HG03045 (cell line): Measurements from ENCODE around the gene RGSL1.
A peak's percentile ranks its signal among the peaks of the same experiment; 100 is the strongest.

Experiments
- ATAC-seq: cut with Tn5 transposase; IDR thresholded peaks from one replicate; pipeline ENCODE4 v1.9.1; 2021; ENCODE audit warnings: mild to moderate bottlenecking, moderate library complexity; ENCODE audit not compliant: unreplicated experiment

RGSL1 gene

DNA sequence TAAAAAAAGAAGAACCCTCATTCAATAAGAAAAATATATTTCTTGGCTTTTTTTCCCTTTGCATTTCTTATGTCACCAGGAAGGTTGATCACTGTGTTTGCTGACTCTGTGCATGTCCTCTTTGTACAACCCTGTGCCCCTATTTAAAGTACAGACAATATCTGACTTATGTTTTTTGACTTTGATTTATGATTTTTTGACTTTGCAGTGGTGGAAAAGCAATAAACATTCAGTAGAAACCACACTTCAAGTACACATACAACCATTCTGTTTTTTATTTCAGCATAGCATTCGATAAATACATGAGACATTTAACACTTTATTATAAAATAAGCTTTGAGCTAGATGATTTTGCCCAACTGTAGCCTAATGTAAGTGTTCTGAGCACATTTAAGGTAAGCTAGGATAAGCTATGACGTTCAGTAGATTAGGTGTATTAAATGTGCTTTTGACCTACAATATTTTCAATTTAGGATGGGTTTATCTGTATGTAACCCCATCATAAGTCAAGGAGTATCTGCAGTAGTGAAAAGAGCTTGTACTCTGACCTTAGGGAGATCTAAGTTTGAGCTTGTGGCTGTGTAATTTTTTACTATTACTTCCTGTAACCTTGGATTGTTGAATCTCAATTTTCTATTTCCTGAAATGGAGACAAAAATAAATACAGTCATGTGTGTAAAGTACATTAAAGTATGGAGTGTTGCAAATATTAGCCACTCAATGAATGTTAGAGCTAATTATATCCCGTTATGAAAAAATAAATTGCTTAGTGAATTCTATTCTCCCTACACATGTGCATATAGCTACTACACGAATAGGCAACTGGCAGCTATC is 137.9 kb downstream of the RGSL1 start:
- ATAC-seq: peak; percentile 22

DNA sequence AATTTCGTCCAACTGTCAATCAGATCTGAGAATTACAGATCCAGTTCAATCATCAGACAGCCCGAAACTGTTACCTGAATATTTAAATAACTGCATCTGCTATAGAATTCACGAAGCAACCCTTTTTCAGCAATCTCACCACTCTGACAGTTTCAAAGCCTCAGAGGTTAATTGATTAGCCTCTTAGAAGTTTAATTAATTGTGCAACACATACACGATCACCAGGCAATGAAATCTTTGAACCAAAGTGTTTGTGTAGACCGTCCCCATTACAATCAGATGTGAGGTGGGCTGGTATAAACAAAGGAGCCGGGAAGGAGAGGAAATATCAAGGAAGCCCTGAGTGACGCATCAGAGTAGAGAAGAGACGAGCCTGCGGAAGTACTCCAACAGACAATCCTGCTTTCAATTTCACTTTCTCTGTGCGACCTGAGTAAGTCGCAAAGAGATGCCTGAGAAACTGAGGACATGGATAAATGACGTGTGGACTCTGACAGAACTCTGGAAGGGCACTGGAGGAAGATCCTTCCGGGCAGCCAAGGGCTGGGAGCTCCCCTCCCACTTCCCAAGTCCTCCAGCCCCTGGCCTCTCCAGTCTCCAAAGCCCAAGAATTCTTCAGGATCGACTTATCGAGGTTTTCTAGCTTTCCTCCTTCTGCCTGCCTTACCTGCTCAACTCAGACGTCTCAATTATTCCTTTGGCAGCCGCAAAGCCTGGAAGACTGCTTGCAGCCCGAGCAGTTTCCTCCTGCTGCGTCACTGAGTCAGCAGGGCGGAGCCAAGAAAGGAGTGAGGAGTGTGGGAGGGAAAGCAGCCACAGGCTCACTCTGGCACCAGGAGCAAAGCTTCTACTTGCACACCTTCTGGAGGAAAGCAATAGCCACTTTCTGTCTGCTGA is 138.8 kb downstream of the RGSL1 start, which contains the start of gene RNASEL:
TSS of gene RNASEL (minus strand) at position 757 of the 897 bp plus-strand sequence. CDS start 2,450 bp downstream, outside the sequence.
- ATAC-seq: peak; percentile 77

DNA sequence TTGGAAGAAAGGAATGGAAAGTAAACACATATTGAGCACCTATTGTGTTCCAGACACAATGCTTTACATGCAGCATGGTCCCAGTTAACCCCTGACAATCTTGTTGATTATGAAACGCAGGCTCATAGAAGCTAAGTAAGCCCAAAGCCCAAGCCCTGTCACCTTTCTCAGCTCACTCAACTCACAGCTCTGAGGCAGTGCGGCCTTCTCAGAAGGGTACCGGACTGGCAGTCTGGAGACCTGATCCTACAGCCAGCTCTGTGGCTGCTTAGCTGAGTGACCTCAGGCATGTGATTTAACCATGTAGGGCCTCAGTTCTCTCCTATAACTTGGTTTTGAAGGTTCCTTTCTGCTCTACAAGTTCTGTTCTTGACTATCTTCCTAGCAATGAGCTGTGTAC is 139.6 kb downstream of the RGSL1 start:
- ATAC-seq: no peak

DNA sequence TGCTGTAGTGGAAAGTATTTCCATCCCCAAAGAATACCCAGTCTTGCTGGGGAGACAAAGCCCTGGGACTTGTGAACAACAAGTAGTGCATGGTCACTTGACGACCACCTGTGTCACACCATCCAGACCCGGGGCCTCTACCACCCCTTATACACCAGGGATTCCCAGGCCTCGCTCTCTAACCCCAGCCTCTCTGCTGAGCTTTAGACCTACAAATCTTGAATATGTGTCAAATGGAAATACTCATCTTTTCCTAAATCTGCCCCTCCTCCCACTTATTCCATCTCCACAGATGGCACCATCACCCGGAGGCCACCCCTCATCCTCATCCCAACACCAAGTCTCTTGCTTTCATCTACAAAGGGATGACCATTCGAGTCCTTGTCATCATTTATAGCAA is 140.0 kb downstream of the RGSL1 start:
- no peak for ATAC-seq

DNA sequence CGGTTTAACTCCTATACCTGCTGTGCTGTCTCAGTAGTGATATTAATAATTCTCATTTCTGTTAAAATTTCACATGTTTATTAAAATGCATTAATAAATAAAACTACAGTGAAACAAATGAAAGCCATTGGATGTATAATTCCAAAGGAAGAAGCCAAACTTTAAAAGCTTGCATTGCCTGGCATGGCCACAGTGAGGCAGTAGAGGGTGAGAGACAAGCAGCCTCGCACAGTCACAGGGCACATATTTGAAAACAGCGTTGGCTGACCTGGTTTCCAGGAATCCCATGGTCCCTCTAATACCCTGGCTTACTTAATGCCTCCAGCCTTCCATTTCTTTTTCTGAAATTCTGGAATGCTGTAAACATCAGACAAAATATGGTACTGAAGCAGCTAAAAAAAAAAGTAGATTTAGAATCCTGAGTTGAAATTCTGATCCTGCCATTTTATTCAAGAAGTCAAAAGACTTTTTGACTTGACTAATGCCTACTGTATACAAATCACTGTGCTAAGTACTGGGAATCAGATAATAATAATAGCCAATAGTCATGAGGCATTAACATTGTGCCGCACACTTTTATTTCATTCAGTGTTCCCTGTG is 145.8 kb downstream of the RGSL1 start:
- no peak for ATAC-seq

DNA sequence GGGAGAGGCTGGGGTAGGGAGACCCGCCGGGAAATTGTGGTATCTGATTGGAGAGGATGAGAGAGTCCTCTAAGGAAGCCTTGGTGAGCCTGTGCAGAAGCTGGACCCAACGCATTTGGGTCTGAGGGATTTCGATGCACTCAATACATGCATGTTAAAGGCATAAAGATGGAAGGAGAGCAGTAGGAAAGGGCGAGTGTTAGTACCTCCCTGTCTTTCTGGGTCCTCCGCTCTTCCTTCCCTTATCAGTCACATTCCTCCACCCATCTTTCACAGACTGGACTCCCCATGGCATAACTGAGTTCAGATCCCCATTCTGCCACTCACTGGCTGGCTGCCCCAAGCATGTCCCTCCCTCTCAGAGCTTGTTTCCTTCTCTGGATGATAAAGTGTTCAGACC is 147.0 kb downstream of the RGSL1 start:
- ATAC-seq: no peak

DNA sequence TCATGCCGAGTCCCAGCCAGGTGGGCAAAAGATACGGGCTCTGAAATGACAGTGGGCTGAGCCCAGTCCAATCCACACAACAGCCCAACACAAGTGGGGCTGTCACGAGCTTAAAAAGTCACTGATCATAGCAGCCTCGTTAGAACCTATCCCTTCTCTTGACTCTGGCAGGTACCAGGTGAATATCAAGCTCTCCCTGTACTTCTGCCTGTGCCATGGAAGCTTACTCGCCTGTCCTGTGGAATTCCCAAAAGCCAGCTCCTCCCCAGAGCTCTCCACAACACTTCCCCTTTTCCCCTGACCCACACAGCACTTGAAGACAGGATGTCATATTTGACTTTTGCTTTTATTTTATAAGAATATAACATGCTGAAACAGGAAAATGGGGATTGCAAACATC is 148.3 kb downstream of the RGSL1 start:
- no peak for ATAC-seq

DNA sequence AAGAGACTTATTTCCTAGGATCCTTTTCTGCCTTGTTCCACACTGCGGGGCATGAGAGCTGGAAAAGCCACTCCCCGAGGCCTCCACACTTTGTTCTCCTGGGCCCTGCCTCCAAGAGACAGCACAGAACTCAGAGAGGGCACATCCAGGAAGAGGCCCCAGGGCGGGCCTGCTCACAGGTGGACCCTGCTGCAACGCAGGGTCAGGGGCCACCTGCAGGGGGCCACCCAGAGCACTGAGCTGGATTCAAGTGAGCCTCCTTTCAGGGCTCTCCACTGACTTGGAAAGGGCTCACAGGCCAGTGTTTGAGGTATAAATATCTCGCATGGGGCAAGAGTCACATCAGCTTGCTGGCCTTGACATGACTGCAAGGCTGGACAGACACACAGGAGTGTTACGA is 149.4 kb downstream of the RGSL1 start:
- ATAC-seq: no peak

DNA sequence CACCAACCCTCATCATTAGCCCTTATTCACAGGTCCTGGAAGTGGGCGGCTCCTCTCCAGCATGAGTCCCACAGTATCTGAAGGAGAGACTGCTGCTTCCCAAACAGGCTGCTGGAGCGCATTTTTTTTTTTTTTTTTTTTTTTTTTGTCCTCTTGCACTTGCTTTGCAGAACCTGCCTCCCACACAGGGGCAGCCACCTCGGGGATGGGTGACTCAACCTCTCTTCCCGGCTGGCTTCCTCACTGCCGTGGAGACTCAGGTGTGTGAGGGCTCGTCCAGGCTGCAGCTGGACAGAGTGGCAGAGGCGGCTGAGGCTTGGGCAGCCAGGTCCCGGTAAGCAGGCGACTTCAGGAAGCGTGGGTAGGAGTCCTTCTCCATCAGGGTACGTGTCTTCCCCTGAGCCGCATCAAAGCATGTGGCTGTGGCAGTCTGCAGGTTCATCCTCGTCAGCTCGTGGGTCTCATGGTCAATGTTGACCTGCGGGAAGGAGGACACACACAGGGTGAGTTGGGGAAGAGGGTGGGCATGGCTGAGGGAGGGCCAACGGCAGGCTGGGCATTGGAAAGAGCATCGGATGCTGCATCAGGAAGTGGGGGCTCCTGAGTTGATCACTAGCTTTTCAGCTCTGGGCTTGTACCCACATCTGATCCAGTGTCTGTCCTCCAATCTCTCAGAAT is 150.2 kb downstream of the RGSL1 start:
- ATAC-seq: no peak

DNA sequence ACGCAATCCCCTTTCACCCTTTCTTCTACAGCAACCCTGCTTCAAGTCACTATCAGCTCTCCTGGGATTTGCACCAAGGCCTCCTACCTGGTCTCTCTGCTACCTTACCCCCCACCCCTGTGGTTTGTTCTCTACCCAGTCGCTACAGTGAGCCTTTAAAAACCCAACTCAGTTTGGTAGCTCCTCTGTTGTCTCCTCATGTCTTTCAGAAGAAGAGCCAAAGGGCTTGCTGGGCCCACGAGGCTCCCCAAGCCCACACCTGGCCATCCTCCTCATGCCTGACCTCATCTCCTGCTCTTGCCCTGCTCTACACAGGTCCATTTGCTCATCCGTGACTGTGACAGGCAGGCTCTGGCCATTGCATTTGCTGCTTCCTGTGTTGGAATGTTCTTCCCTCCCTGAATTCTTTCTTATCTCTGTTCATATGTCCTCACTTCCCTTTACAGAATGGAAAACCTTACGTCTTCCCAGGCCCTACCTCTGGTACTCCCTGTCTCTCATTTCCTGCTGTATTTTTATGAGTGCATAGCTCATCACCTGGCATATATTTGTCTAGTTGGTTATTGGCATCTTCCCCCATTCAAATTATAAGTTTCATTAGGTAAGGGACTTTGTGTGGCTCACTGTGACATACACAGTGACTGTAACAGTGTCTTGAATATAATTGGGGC is 150.9 kb downstream of the RGSL1 start:
- no peak for ATAC-seq

DNA sequence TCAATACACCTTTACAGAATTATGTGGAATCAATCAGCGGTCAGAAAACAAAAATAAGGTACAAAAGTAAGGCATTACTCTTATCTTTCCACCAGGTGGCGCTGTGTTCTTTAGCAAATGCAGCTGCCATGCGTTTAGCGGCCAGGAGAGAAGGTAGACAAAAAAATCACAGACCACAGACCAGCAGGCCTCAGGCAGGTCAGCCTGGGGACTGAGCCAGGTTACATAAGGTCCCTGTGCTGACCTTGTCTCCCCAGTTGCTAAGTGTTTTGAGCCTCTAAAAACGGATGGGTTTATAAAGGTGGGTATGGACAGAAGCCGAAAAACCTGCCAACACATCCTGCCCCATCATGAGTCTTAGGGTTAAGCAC is 151.5 kb downstream of the RGSL1 start:
- no peak for ATAC-seq

DNA sequence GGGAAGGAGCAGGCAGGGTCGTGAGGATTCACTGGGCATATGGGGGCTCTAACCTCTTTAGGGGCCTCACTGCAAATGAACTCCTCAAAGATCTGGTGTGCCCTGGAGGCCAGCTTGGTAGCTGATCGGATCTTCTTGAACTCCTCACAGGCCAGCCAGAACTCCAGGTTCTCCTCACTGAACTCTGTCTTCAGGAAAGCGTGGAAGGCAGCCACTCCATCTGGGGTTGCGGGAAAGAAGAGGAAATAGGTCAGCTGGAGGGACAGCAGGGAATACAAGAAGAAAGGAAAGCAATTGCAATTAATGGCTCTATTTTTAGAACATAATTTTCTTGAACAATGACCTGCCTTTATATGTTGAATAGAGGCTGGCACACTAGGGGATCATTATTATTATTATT is 152.0 kb downstream of the RGSL1 start:
- no peak for ATAC-seq

DNA sequence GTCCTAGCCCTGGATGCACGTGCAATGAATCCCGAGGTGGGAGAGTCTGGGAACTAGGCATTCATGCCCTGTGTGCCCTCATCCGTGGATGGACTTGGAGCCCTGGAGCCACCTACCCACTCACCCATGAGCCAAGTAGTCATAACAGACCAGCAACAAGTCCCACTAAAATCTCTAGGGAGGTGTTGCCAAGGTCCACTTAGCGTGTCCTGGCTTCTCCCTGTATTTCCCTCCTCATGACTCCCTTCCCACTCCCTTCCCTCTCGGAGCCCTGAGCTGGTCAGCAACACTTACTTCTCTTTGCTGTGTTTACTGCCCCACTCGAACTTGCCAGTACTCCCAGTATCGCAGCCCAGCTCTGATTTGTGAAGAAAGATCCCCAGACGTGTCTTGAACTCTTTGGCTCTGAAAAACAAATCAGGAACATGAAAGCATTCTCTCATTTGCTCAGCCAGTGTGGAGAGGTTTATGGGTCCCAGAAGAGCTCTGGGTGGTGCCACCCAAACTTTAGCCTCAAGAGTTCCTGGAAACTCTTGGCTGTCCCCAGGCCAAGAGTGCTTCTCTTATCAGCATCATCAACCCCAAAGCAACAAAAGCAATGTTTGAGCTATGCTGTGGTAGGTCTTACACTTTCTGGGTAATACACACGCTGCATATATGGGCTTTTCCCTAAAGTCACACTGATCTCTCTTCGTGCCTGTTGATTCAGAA is 153.1 kb downstream of the RGSL1 start:
- no peak for ATAC-seq

DNA sequence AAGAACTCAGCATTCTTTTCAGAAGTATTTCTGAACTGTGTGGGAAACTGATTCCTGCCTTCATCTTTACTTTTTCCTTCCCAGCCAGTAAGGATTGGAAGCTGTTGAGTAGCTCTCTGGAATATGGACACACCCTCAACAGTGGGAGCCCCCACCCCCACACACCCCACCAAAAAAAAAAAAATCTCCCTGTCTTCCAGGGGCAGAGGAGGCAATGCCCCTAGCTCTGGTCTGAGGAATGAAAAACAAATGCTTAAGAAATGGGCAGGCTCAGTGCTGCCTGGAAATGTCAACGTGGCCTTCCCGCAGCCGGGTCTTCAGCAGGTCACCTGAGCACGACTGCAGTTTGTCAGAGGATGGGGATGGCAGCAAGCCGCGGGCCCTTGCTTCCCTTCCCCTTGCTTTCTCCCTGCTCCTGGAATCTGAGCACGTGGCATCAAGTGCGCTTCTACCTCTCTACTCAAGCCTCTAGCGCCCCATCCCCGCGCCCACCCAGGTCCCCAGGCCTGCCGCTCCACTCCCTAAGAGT is 153.8 kb downstream of the RGSL1 start:
- ATAC-seq: peak; percentile 14

DNA sequence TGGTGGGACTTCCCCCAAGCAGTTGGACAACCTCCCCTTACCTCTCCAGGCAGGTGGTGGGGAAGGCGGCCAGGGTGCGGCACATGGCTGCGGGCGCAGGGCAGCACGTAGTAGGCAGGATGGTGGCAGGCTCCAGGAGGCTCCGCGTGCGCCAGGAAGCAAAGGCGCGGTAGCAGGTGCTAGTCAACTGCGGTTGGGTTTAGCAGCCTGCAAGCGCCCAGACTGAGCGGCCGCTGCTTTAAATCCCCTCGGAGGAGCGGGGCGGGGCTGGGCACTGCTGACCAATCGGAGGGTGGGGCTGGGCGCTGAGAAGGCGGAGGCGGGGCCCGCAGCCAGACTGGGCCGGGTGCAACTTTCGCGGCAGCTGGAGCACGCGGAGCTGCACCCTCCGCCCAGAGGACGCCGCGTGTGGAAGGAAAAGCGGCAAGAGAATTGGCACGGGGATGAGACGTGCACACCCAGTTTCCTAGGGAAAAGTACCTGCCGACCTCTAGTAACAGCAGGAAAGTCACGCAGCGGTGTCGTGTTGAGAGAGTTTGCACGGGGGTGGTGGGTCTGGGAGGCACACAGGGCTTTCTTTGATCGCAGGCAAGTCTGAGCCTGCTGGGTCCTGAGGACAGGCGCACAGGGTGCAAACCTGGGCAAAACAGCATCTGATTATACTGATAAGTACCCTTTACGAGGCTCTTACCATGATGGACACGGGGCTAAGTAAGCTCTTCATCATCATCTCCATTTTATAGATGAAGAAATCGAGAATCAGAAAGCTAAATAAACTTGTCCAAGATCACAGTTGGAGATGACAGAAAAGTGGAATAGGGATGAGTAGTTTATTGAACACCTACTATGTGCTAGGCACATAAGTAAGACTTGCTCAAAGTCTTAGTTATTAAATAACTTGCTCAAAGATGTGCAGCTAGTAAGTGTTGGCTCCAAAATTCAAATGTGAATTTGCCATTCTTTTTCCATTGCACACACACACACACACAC is 154.5 kb downstream of the RGSL1 start, which contains the start of gene RGS16:
TSS of gene RGS16 (minus strand) at position 215 of the 990 bp plus-strand sequence. CDS start at position 85, 130 bp downstream.
- ATAC-seq: peak; percentile 92

DNA sequence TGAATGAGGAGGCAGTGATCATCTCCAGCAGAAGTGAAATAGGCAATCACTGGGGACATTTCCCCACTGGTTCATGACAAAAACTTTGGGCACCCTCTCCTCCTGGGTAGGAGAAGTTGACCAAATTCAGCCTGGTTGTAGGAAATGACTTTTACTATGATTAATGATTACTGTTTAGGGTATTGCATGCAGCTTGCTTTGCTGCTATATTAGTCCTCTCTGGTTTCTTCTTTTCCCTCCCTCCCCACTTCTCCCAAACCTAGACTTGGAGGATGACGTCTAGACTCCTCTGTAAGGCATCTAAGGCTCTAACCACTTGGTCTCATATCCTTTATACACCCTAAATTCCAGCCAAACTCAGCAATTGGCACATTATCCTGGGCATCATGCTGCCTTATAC is 157.6 kb downstream of the RGSL1 start:
- ATAC-seq: no peak

DNA sequence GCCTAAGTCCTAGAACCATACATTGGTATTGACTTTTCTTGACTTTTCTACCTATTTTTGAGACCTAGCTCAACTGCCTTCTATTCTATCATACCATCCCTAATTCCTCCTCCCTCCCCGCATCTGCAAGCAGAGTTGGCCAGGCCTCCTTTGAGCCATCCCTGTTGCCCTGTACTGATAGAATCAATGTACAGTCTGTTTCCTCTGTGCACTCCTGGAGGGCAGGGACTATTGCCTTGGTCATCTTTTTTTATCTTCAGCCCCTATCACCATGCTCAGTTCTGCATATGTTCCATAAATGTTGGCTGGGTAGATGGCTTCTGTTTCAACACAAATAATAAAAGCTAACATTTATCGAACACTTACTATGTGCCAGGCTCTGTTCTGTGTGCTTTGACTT is 158.3 kb downstream of the RGSL1 start:
- ATAC-seq: no peak
